ENCODE measurements around the gene OR52E6.

Gene OR52E6

DNA sequence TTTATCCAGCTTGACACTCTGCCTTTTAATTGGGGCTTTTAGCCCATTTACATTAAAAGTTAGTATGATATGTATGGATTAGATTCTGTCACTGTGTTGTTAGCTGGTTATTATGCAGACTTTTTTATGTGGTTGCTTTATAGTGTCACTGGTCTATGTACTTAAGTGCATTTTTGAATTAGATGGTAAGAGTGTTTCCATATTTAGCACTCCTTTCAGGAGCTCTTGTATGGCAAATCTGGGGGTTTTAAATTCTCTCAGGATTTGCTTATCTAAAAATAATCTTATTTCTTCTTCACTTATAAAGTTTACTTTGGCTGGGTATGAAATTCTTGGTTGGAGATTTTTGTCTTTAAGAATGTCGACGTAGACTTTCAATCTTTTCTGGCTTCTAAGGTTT, 4.0 kb downstream of the OR52E6 start:
- Histone ChIP-seq H3K18ac (ENCODE audit: low read length) (no peak overlapping the region), H3K4me3 (ENCODE audit: low read length) (no peak overlapping the region)
- no CpG with 5 or more reads among the region's 2 CpGs for WGBS (ENCODE audit: extremely low coverage, insufficient coverage, low lambda C conversion rate)

DNA sequence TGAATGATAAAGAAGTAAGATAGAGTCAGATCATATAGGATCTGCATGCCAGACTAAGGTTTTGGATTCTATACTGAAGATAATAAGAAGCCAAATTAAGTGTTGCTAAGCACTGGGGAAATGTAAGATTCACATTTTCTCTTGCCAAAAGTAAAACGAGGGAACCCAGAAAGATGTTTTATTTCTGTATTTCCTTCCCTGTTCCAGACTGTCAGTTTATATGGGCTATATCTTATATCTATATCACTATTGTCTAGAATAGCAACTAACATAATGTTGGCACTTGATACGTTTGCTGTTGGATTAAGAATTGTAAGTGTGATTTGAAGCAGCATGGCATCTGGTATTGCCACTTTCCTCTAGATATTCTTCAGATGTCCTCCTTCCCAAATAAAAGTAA, 8.3 kb downstream of the OR52E6 start:
- H2BK5ac ChIP-seq (ENCODE audit: low read length) = no peak overlapping the region
- no peaks in the 10 kb centered on the region for H3K27me3 ChIP-seq (ENCODE audit: insufficient read depth, low read length, poor library complexity)
- no peaks in the 10 kb centered on the region for H3K4me1 ChIP-seq (ENCODE audit: control insufficient read depth, low read depth, low read length)
- no peak overlapping the region for H3K9ac ChIP-seq (ENCODE audit: low read length)
- no peak overlapping the region for H2BK15ac ChIP-seq (replicated peaks; ENCODE audit: low read depth)
- WGBS (ENCODE audit: extremely low coverage, insufficient coverage, low lambda C conversion rate) = no CpG with 5 or more reads among the region's 2 CpGs
- no peaks in the 10 kb centered on the region for H3K79me1 ChIP-seq (ENCODE audit: low read length)
- no peak overlapping the region for H3K23ac ChIP-seq (ENCODE audit: low read length)
- no peak overlapping the region for H4K8ac ChIP-seq (ENCODE audit: low read depth, low read length)
- H3K79me2 ChIP-seq (ENCODE audit: control insufficient read depth, insufficient read depth, low read length) = no peaks in the 10 kb centered on the region
- H2AK5ac ChIP-seq (ENCODE audit: low read length) = no peak overlapping the region
- H3K27ac ChIP-seq (ENCODE audit: low read depth, low read length) = no peak overlapping the region
- no peak overlapping the region for H3K4me2 ChIP-seq (ENCODE audit: low read length)
- no peak overlapping the region for H4K5ac ChIP-seq (ENCODE audit: low read length)
- H2BK120ac ChIP-seq (ENCODE audit: low read depth, low read length) = no peak overlapping the region
- H3K56ac ChIP-seq (ENCODE audit: low read length) = no peak overlapping the region
- H3K4me3 ChIP-seq (ENCODE audit: low read length) = no peak overlapping the region
- H3K18ac ChIP-seq (ENCODE audit: low read length) = no peak overlapping the region
- H3K4ac ChIP-seq (ENCODE audit: low read depth, low read length) = no peak overlapping the region
- no peak for DNase-seq
- H3K36me3 ChIP-seq (ENCODE audit: control insufficient read depth, insufficient read depth, low read length) = no peaks in the 10 kb centered on the region

More for the DNA sequence above, 4.0 kb downstream of the OR52E6 start:
- no peak overlapping the region for H3K4ac ChIP-seq (ENCODE audit: low read depth, low read length)
- H3K4me2 ChIP-seq (ENCODE audit: low read length) = no peak overlapping the region
- H3K4me1 ChIP-seq (ENCODE audit: control insufficient read depth, low read depth, low read length) = no peaks in the 10 kb centered on the region
- H4K8ac ChIP-seq (ENCODE audit: low read depth, low read length) = no peak overlapping the region
- H3K9ac ChIP-seq (ENCODE audit: low read length) = no peak overlapping the region
- no peak for DNase-seq
- H3K23ac ChIP-seq (ENCODE audit: low read length) = no peak overlapping the region
- no peaks in the 10 kb centered on the region for H3K79me1 ChIP-seq (ENCODE audit: low read length)
- no peaks in the 10 kb centered on the region for H3K79me2 ChIP-seq (ENCODE audit: control insufficient read depth, insufficient read depth, low read length)
- no peak overlapping the region for H3K56ac ChIP-seq (ENCODE audit: low read length)
- H2BK120ac ChIP-seq (ENCODE audit: low read depth, low read length) = no peak overlapping the region
- no peaks in the 10 kb centered on the region for H3K36me3 ChIP-seq (ENCODE audit: control insufficient read depth, insufficient read depth, low read length)
- H2BK15ac ChIP-seq (replicated peaks; ENCODE audit: low read depth) = no peak overlapping the region
- no peak overlapping the region for H2AK5ac ChIP-seq (ENCODE audit: low read length)
- no peak overlapping the region for H3K27ac ChIP-seq (ENCODE audit: low read depth, low read length)
- no peak overlapping the region for H4K5ac ChIP-seq (ENCODE audit: low read length)
- H2BK5ac ChIP-seq (ENCODE audit: low read length) = no peak overlapping the region
- no peaks in the 10 kb centered on the region for H3K27me3 ChIP-seq (ENCODE audit: insufficient read depth, low read length, poor library complexity)

DNA sequence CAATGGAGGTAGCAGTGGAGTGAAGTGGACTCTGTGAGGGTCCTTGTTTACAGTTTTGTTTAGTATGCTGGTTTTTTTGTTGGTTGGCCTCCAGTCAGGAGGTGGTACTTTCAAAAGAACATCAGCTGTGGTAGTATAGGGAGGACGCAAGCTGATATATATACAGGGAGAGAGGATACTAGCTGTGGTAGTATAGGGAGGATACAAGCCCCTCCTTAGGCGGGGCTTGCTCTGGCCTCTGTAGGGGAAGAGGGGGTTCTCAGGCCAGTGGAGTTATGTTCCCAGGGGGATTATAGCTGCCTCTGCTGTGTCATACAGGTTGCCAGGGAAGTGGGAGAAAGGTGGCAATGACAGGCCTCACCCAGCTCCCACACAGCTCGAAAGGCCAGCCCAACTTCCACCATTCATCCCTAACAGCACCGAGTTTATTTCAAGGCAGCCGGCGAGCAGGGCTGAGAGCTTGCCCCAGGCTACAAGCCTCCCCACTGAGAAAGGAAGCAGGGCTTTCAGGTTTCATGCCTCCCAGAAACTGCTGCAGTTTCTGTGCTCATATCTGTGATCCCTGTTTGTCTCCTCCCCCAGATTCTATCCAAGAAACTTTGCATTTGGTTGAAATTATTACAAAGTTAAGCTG, 10.4 kb downstream of the OR52E6 start:
- H3K4me3 ChIP-seq (ENCODE audit: low read length) = no peak overlapping the region
- no peak overlapping the region for H4K5ac ChIP-seq (ENCODE audit: low read length)
- H4K8ac ChIP-seq (ENCODE audit: low read depth, low read length) = peak overlapping the region; percentile 82
- H3K23ac ChIP-seq (ENCODE audit: low read length) = no peak overlapping the region
- no peak overlapping the region for H2BK15ac ChIP-seq (replicated peaks; ENCODE audit: low read depth)
- H3K79me2 ChIP-seq (ENCODE audit: control insufficient read depth, insufficient read depth, low read length) = no peaks in the 10 kb centered on the region
- H3K27ac ChIP-seq (ENCODE audit: low read depth, low read length) = peak overlapping the region; percentile 70
- no peak overlapping the region for H3K18ac ChIP-seq (ENCODE audit: low read length)
- H3K36me3 ChIP-seq (ENCODE audit: control insufficient read depth, insufficient read depth, low read length) = no peaks in the 10 kb centered on the region
- no peak overlapping the region for H3K4me2 ChIP-seq (ENCODE audit: low read length)
- no peak overlapping the region for H3K9ac ChIP-seq (ENCODE audit: low read length)
- H2AK5ac ChIP-seq (ENCODE audit: low read length) = no peak overlapping the region
- H2BK5ac ChIP-seq (ENCODE audit: low read length) = no peak overlapping the region
- no CpG with 5 or more reads among the region's 6 CpGs for WGBS (ENCODE audit: extremely low coverage, insufficient coverage, low lambda C conversion rate)
- H2BK120ac ChIP-seq (ENCODE audit: low read depth, low read length) = no peak overlapping the region
- DNase-seq = peak; percentile 65
- H3K27me3 ChIP-seq (ENCODE audit: insufficient read depth, low read length, poor library complexity) = no peaks in the 10 kb centered on the region
- no peak overlapping the region for H3K56ac ChIP-seq (ENCODE audit: low read length)
- no peak overlapping the region for H3K4ac ChIP-seq (ENCODE audit: low read depth, low read length)
- H3K79me1 ChIP-seq (ENCODE audit: low read length) = no peaks in the 10 kb centered on the region
- no peaks in the 10 kb centered on the region for H3K4me1 ChIP-seq (ENCODE audit: control insufficient read depth, low read depth, low read length)

DNA sequence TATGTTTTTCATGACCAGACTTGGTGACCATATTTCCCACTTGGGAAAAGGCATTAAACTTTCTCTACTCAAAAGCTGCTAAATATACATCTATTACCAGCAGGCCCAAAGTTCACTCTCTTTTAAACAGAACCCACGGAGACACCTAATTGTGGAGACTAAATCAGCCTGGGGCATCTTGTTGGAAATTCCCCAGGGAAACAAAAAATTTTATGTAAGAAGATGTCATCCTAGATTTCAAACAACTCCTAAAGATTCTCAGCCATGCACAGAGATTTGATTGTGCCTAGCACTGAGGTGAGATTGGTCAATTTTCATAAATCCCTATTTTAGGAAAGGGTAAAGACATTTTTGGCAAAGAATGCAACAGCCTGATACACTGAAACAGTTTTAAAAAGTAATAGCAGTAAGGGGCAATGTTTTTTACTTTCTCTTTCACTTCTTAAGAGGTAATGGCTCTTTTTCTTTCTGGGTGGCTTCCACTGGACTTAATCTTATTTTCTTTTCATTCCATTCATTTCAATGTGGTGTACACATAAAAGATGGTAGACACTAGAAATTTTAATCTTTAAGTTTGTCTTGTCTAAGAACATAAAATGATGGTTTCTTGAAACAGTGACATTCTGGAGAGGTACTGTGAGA, 23.3 kb downstream of the OR52E6 start:
- Histone ChIP-seq H3K79me2 (ENCODE audit: control insufficient read depth, insufficient read depth, low read length) (no peaks in the 10 kb centered on the region), H3K9ac (ENCODE audit: low read length) (no peak overlapping the region), H3K4me2 (ENCODE audit: low read length) (no peak overlapping the region), H3K4me3 (ENCODE audit: low read length) (no peak overlapping the region), H3K79me1 (ENCODE audit: low read length) (no peaks in the 10 kb centered on the region), H4K8ac (ENCODE audit: low read depth, low read length) (no peak overlapping the region), H3K18ac (ENCODE audit: low read length) (no peak overlapping the region), H3K27ac (ENCODE audit: low read depth, low read length) (no peak overlapping the region), H3K36me3 (ENCODE audit: control insufficient read depth, insufficient read depth, low read length) (no peaks in the 10 kb centered on the region), H3K56ac (ENCODE audit: low read length) (no peak overlapping the region), H3K27me3 (ENCODE audit: insufficient read depth, low read length, poor library complexity) (no peaks in the 10 kb centered on the region), H3K4me1 (ENCODE audit: control insufficient read depth, low read depth, low read length) (no peaks in the 10 kb centered on the region), H2AK5ac (ENCODE audit: low read length) (no peak overlapping the region), H2BK120ac (ENCODE audit: low read depth, low read length) (no peak overlapping the region), H2BK15ac (replicated peaks; ENCODE audit: low read depth) (no peak overlapping the region), H2BK5ac (ENCODE audit: low read length) (no peak overlapping the region), H4K5ac (ENCODE audit: low read length) (no peak overlapping the region), H3K4ac (ENCODE audit: low read depth, low read length) (no peak overlapping the region), H3K23ac (ENCODE audit: low read length) (no peak overlapping the region)
- no peak for DNase-seq
- no CpG with 5 or more reads among the region's 1 CpG for WGBS (ENCODE audit: extremely low coverage, insufficient coverage, low lambda C conversion rate)

DNA sequence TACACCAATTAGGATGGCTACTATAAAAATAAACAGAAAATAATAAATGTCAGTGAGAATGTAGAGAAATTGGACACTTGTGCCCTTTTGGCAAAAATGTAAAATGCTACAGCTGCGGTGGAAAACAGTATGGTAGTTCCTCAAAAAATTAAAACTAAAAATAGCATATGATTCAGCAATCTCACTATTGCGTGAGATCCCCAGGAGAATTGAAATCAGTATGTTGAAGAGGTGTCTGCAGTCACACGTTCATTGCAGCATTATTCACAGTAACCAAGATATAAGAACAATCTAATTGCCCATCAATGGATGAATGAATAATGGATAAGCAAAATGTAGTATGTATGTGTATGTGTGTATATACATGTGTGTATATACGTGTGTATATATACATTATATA, 26.2 kb downstream of the OR52E6 start:
- Histone ChIP-seq H3K9ac (ENCODE audit: low read length) (no peak overlapping the region), H2BK120ac (ENCODE audit: low read depth, low read length) (no peak overlapping the region), H3K4me3 (ENCODE audit: low read length) (no peak overlapping the region), H3K56ac (ENCODE audit: low read length) (no peak overlapping the region), H3K27me3 (ENCODE audit: insufficient read depth, low read length, poor library complexity) (no peaks in the 10 kb centered on the region), H3K4ac (ENCODE audit: low read depth, low read length) (no peak overlapping the region), H2AK5ac (ENCODE audit: low read length) (no peak overlapping the region), H3K4me2 (ENCODE audit: low read length) (no peak overlapping the region), H3K79me2 (ENCODE audit: control insufficient read depth, insufficient read depth, low read length) (no peaks in the 10 kb centered on the region), H2BK5ac (ENCODE audit: low read length) (no peak overlapping the region), H4K5ac (ENCODE audit: low read length) (no peak overlapping the region), H3K36me3 (ENCODE audit: control insufficient read depth, insufficient read depth, low read length) (no peaks in the 10 kb centered on the region), H2BK15ac (replicated peaks; ENCODE audit: low read depth) (no peak overlapping the region), H3K23ac (ENCODE audit: low read length) (no peak overlapping the region), H3K27ac (ENCODE audit: low read depth, low read length) (no peak overlapping the region), H3K4me1 (ENCODE audit: control insufficient read depth, low read depth, low read length) (no peaks in the 10 kb centered on the region), H3K79me1 (ENCODE audit: low read length) (no peaks in the 10 kb centered on the region), H3K18ac (ENCODE audit: low read length) (no peak overlapping the region), H4K8ac (ENCODE audit: low read depth, low read length) (no peak overlapping the region)
- WGBS (ENCODE audit: extremely low coverage, insufficient coverage, low lambda C conversion rate) = no CpG with 5 or more reads among the region's 4 CpGs
- DNase-seq = no peak
